ENCODE measurements around the gene TUBB4B. TPM values are rescaled to one million over a fixed set of nuclear protein-coding genes. Genes with fewer than 3 reads are reported as not detected.

The TUBB4B gene
- total RNA-seq, 4 donors from 2014 or later: 223 to 390 (median 348) TPM

GRCh38 chr9:137224830-137225694 lies 16.0 kb upstream of the TUBB4B start, which contains the start of gene CYSRT1:
Gene CYSRT1, plus strand, starts transcription at chr9:137225174. Its CDS starts 448 bp downstream, at chr9:137225622.
- no peak for DNase-seq
- Histone ChIP-seq H3K4me3 (peak within 1 kb of the TSS; percentile 56 to 98 (median 70)), H3K9me3 (no peaks in the 10 kb centered on the region), H3K36me3 (no peaks in the 10 kb centered on the region), H3K27me3 (peaks cover 21% of the 10 kb centered on the region), H3K27ac (peak within 1 kb of the TSS; percentile 91 to 96 (median 92)), H3K4me1 (peaks cover 18 to 49% (median 36%) of the 10 kb centered on the region in 4 donors)
- intact Hi-C loops (cut with DNase I; ENCODE audit: low total_unique reads): loop anchor here (5.0 kb wide), 1 partner anchor 98 kb away; no protein-coding TSS in a partner anchor
- 47% methylated on average over 20 of the region's 23 CpGs; no CpG with 5 or more reads in 1 of the 2 donors for WGBS, 2 donors (ENCODE audit: low coverage in 1 of 2)
- in situ Hi-C loops (cut with MboI; ENCODE audit: low pct_ligation_motif_present in 1 of 4, low pct_unique_long_range_greater_than_20kb in 1 of 4, low sequenced_read_pairs in 3 of 4): loop anchor here in 2 of 4 donors (10.0 to 25.0 kb wide), 2 partner anchors 100 to 113 kb away; partner anchors contain the start of gene DPP7 (in 1 of the 2)
- no peak for TF ChIP-seq POLR2A (IDR thresholded peaks at IDR 0.05)
- no peak for TF ChIP-seq POLR2AphosphoS5 (IDR thresholded peaks at IDR 0.05)
- no peak for TF ChIP-seq EP300 (IDR thresholded peaks at IDR 0.05; ENCODE audit: low read depth)
- TF ChIP-seq CTCF (IDR thresholded peaks at IDR 0.05): no peak

GRCh38 chr9:137225699-137226331 lies 15.3 kb upstream of the TUBB4B start:
- no peak overlapping the region for H3K27ac ChIP-seq
- H3K9me3 ChIP-seq: no peaks in the 10 kb centered on the region
- TF ChIP-seq POLR2AphosphoS5 (IDR thresholded peaks at IDR 0.05) (no peak), EP300 (IDR thresholded peaks at IDR 0.05; ENCODE audit: low read depth) (no peak), CTCF (IDR thresholded peaks at IDR 0.05) (no peak)
- H3K36me3 ChIP-seq: no peaks in the 10 kb centered on the region
- H3K4me3 ChIP-seq: no peak overlapping the region
- in situ Hi-C loops (cut with MboI; ENCODE audit: low pct_ligation_motif_present in 1 of 4, low pct_unique_long_range_greater_than_20kb in 1 of 4, low sequenced_read_pairs in 3 of 4): loop anchor here in 1 of 4 donors (10.0 kb wide), 1 partner anchor 101 kb away; no protein-coding TSS in a partner anchor
- 85% methylated on average over 14 of the region's 21 CpGs; no CpG with 5 or more reads in 1 of the 2 donors for WGBS, 2 donors (ENCODE audit: low coverage in 1 of 2)
- intact Hi-C loops (cut with DNase I; ENCODE audit: low total_unique reads): loop anchor here (5.0 kb wide), 1 partner anchor 99 kb away; no protein-coding TSS in a partner anchor
- DNase-seq: no peak
- H3K4me1 ChIP-seq: peaks cover 18 to 54% (median 38%) of the 10 kb centered on the region in 4 donors
- H3K27me3 ChIP-seq: peaks cover 29% of the 10 kb centered on the region

GRCh38 chr9:137226338-137227053 lies 14.6 kb upstream of the TUBB4B start:
- DNase-seq: no peak

More at GRCh38 chr9:137226338-137227053, 14.6 kb upstream of the TUBB4B start:
- Histone ChIP-seq H3K27me3 (peaks cover 36% of the 10 kb centered on the region), H3K36me3 (no peaks in the 10 kb centered on the region), H3K27ac (no peak overlapping the region), H3K4me1 (peaks cover 14 to 52% (median 36%) of the 10 kb centered on the region in 4 donors), H3K9me3 (no peaks in the 10 kb centered on the region), H3K4me3 (no peak overlapping the region)
- intact Hi-C loops (cut with DNase I; ENCODE audit: low total_unique reads): loop anchor here (5.0 kb wide), 1 partner anchor 99 kb away; no protein-coding TSS in a partner anchor
- WGBS, 2 donors (ENCODE audit: low coverage in 1 of 2): 70% methylated on average over 13 of the region's 18 CpGs; no CpG with 5 or more reads in 1 of the 2 donors
- TF ChIP-seq POLR2AphosphoS5 (IDR thresholded peaks at IDR 0.05) (no peak), EP300 (IDR thresholded peaks at IDR 0.05; ENCODE audit: low read depth) (no peak), CTCF (IDR thresholded peaks at IDR 0.05) (no peak), POLR2A (IDR thresholded peaks at IDR 0.05) (no peak)
- in situ Hi-C loops (cut with MboI; ENCODE audit: low pct_ligation_motif_present in 1 of 4, low pct_unique_long_range_greater_than_20kb in 1 of 4, low sequenced_read_pairs in 3 of 4): loop anchor here in 1 of 4 donors (10.0 kb wide), 1 partner anchor 102 kb away; no protein-coding TSS in a partner anchor
